SH-SY5Y (cell line): ENCODE results near the gene TARBP1.

Source experiments
- GATA2 ChIP-seq: IDR thresholded peaks from 2 replicates; pipeline ENCODE4 v1.6.1; 2011; ENCODE audit warnings: mild to moderate bottlenecking, low read depth, low read length
- GATA3 ChIP-seq: IDR thresholded peaks from 2 replicates; pipeline ENCODE4 v1.6.1; 2011; ENCODE audit warnings: low read depth, mild to moderate bottlenecking, low read length, moderate library complexity

DNA sequence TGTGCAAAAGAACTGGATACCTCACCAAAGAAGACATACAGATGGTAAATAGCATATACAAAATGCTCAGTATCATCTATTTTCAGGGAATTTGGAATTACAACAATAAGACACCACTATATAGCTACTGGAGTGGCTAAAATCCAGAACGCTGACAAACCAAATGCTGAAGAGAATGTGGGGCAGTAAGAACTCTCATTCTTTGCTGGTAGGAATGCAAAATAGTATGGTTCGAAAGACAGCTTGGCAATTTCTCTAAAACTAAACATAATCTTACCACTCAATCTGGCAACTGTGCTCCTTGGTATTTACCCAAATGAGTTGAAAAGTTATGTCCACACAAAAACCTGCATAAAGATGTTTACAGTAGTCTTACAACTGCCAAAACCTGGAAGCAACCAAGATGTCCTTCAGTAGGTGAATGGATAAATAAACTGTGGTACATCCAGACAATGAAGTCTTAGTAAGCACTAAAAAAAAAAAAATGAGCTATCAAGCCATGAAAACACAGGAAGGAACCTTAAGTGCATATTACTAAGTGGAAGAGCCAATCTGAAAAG, 26.5 kb downstream of the TARBP1 start:
- TF ChIP-seq GATA2 (no peak), GATA3 (no peak)
